ENCODE results near the gene USH1G.
"Not testable (repeated sequence)": the region's sequence is repeated elsewhere in the genome, so short reads cannot be mapped to it uniquely, and the experiment has no call there.

Gene USH1G

GRCh38 chr17:74916136-74916850, 6.8 kb downstream of the USH1G start:
- Histone ChIP-seq H4K20me1 (ENCODE audit: insufficient read depth, low read length) (no peaks in the 10 kb centered on the region), H3K4me3 (ENCODE audit: low read length) (no peak overlapping the region), H3K9me3 (ENCODE audit: insufficient read depth, low read length) (no peaks in the 10 kb centered on the region), H3K79me2 (ENCODE audit: low read length) (no peaks in the 10 kb centered on the region), H3K27ac (ENCODE audit: low read length) (no peak overlapping the region), H3K36me3 (replicated peaks; ENCODE audit: low read depth, low read length) (no peaks in the 10 kb centered on the region), H2AFZ (ENCODE audit: low read depth, low read length) (no peak overlapping the region), H3K9ac (ENCODE audit: low read length) (no peak overlapping the region), H3K4me1 (ENCODE audit: low read length) (no peaks in the 10 kb centered on the region), H3K4me2 (ENCODE audit: low read length) (no peak overlapping the region), H3K27me3 (ENCODE audit: low read depth, low read length) (no peaks in the 10 kb centered on the region)
- TF ChIP-seq CTCF (IDR thresholded peaks at IDR 0.05; ENCODE audit: low read depth, low read length) (no peak), EZH2phosphoT487 (IDR thresholded peaks at IDR 0.05; ENCODE audit: low read depth) (no peak)

GRCh38 chr17:74911423-74911822, 11.6 kb downstream of the USH1G start:
- not testable (repeated sequence) for H3K4me3 ChIP-seq (ENCODE audit: low read length); H2AFZ ChIP-seq (ENCODE audit: low read depth, low read length); H3K27ac ChIP-seq (ENCODE audit: low read length); H3K79me2 ChIP-seq (ENCODE audit: low read length); H3K36me3 ChIP-seq (replicated peaks; ENCODE audit: low read depth, low read length); H3K27me3 ChIP-seq (ENCODE audit: low read depth, low read length); H4K20me1 ChIP-seq (ENCODE audit: insufficient read depth, low read length); H3K9ac ChIP-seq (ENCODE audit: low read length); H3K4me1 ChIP-seq (ENCODE audit: low read length); H3K4me2 ChIP-seq (ENCODE audit: low read length); H3K9me3 ChIP-seq (ENCODE audit: insufficient read depth, low read length)

- not testable (repeated sequence) for H3K27ac ChIP-seq (ENCODE audit: low read length); H3K9me3 ChIP-seq (ENCODE audit: insufficient read depth, low read length); H3K36me3 ChIP-seq (replicated peaks; ENCODE audit: low read depth, low read length); H3K9ac ChIP-seq (ENCODE audit: low read length); H2AFZ ChIP-seq (ENCODE audit: low read depth, low read length); H3K4me3 ChIP-seq (ENCODE audit: low read length); H3K4me1 ChIP-seq (ENCODE audit: low read length); H3K79me2 ChIP-seq (ENCODE audit: low read length); H4K20me1 ChIP-seq (ENCODE audit: insufficient read depth, low read length); H3K27me3 ChIP-seq (ENCODE audit: low read depth, low read length); H3K4me2 ChIP-seq (ENCODE audit: low read length)
These were observed 14.0 kb downstream of the USH1G start for GRCh38 chr17:74909097-74909496.

- no peaks in the 10 kb centered on the region for H3K27me3 ChIP-seq (ENCODE audit: low read depth, low read length)
- no peaks in the 10 kb centered on the region for H4K20me1 ChIP-seq (ENCODE audit: insufficient read depth, low read length)
- H2AFZ ChIP-seq (ENCODE audit: low read depth, low read length) = no peak overlapping the region
- H3K9ac ChIP-seq (ENCODE audit: low read length) = no peak overlapping the region
- H3K4me2 ChIP-seq (ENCODE audit: low read length) = no peak overlapping the region
- H3K36me3 ChIP-seq (replicated peaks; ENCODE audit: low read depth, low read length) = no peaks in the 10 kb centered on the region
- no peak overlapping the region for H3K27ac ChIP-seq (ENCODE audit: low read length)
- TF ChIP-seq EZH2phosphoT487 (IDR thresholded peaks at IDR 0.05; ENCODE audit: low read depth) (no peak), CTCF (IDR thresholded peaks at IDR 0.05; ENCODE audit: low read depth, low read length) (no peak)
- H3K9me3 ChIP-seq (ENCODE audit: insufficient read depth, low read length) = no peaks in the 10 kb centered on the region
- H3K4me3 ChIP-seq (ENCODE audit: low read length) = no peak overlapping the region
- no peaks in the 10 kb centered on the region for H3K4me1 ChIP-seq (ENCODE audit: low read length)
- H3K79me2 ChIP-seq (ENCODE audit: low read length) = no peaks in the 10 kb centered on the region
These were observed 16.0 kb downstream of the USH1G start for GRCh38 chr17:74907012-74907411.

- H3K4me1 ChIP-seq (ENCODE audit: low read length); H3K9me3 ChIP-seq (ENCODE audit: insufficient read depth, low read length); H3K79me2 ChIP-seq (ENCODE audit: low read length); H3K36me3 ChIP-seq (replicated peaks; ENCODE audit: low read depth, low read length); H3K4me2 ChIP-seq (ENCODE audit: low read length); H3K4me3 ChIP-seq (ENCODE audit: low read length); H3K9ac ChIP-seq (ENCODE audit: low read length); H3K27ac ChIP-seq (ENCODE audit: low read length); H3K27me3 ChIP-seq (ENCODE audit: low read depth, low read length); H4K20me1 ChIP-seq (ENCODE audit: insufficient read depth, low read length); H2AFZ ChIP-seq (ENCODE audit: low read depth, low read length): not testable (repeated sequence)
These were observed 16.8 kb downstream of the USH1G start for GRCh38 chr17:74906214-74906793.
